GM18873 (cell line): ENCODE results near the gene UBR2.
"Not testable (repeated sequence)": the region's sequence is repeated elsewhere in the genome, so short reads cannot be mapped to it uniquely, and the experiment has no call there.

Source experiments
- ATAC-seq: cut with Tn5 transposase; IDR thresholded peaks from one replicate; pipeline ENCODE4 v1.9.1; 2021; ENCODE audit warnings: mild to moderate bottlenecking, moderate library complexity, moderate number of reproducible peaks; ENCODE audit not compliant: unreplicated experiment, low FRiP score

UBR2 gene

GRCh38 chr6:42615518-42615917 is 51.7 kb downstream of the UBR2 start:
- no peak for ATAC-seq

GRCh38 chr6:42616716-42617115 is 52.9 kb downstream of the UBR2 start:
- no peak for ATAC-seq

GRCh38 chr6:42618105-42618504 is 54.3 kb downstream of the UBR2 start:
- ATAC-seq = no peak

GRCh38 chr6:42618686-42619085 is 54.9 kb downstream of the UBR2 start:
- ATAC-seq = no peak

- no peak for ATAC-seq
Observed at GRCh38 chr6:42619963-42620362, 56.1 kb downstream of the UBR2 start.

- ATAC-seq = no peak
Observed at GRCh38 chr6:42624601-42625000, 60.8 kb downstream of the UBR2 start.

- no peak for ATAC-seq
Observed at GRCh38 chr6:42627044-42627443, 63.2 kb downstream of the UBR2 start.

- no peak for ATAC-seq
Observed at GRCh38 chr6:42627674-42628073, 63.8 kb downstream of the UBR2 start.

GRCh38 chr6:42628604-42629003 is 64.8 kb downstream of the UBR2 start:
- ATAC-seq = no peak

- ATAC-seq = no peak
Observed at GRCh38 chr6:42629845-42630244, 66.0 kb downstream of the UBR2 start.

GRCh38 chr6:42637681-42638080 is 73.9 kb downstream of the UBR2 start:
- ATAC-seq = no peak

- no peak for ATAC-seq
Observed at GRCh38 chr6:42642794-42643193, 79.0 kb downstream of the UBR2 start.

- ATAC-seq = no peak
Observed at GRCh38 chr6:42644211-42644610, 80.4 kb downstream of the UBR2 start.

GRCh38 chr6:42652024-42652746 is 88.4 kb downstream of the UBR2 start:
- no peak for ATAC-seq

GRCh38 chr6:42653851-42654250 is 90.0 kb downstream of the UBR2 start:
- ATAC-seq = no peak

- ATAC-seq = no peak
Observed at GRCh38 chr6:42659806-42660205, 96.0 kb downstream of the UBR2 start.

GRCh38 chr6:42661540-42662153 is 97.8 kb downstream of the UBR2 start:
- ATAC-seq = no peak

- ATAC-seq = no peak
Observed at GRCh38 chr6:42664718-42665117, 100.9 kb downstream of the UBR2 start.

- ATAC-seq = not testable (repeated sequence)
Observed at GRCh38 chr6:42674368-42674767, 110.5 kb downstream of the UBR2 start.

- no peak for ATAC-seq
Observed at GRCh38 chr6:42674780-42675179, 111.0 kb downstream of the UBR2 start.

- ATAC-seq = no peak
Observed at GRCh38 chr6:42679358-42679757, 115.5 kb downstream of the UBR2 start.

- ATAC-seq = no peak
Observed at GRCh38 chr6:42688281-42688680, 124.5 kb downstream of the UBR2 start.
